HepG2 (cell line): ENCODE data around the gene KLHL12. TPM values are rescaled to one million over a fixed set of nuclear protein-coding genes. Genes with fewer than 3 reads are reported as not detected.

Source experiments
- HMGA1 ChIP-seq: sonication (generic); formaldehyde crosslinking; conservative IDR thresholded peaks from 2 replicates; pipeline ENCODE4 v1.4.0; 2020; ENCODE audit warnings: missing genetic modification reagents
- MBD4 ChIP-seq: IDR thresholded peaks from 2 replicates; pipeline ENCODE4 v1.6.1; 2012; ENCODE audit warnings: low read length, inconsistent platforms, borderline replicate concordance
- NCOA5 ChIP-seq: sonication (generic); formaldehyde crosslinking; IDR thresholded peaks from 2 replicates; pipeline ENCODE4 v1.4.0; 2020; ENCODE audit warnings: missing genetic modification reagents
- NFIC ChIP-seq: IDR thresholded peaks from 2 replicates; pipeline ENCODE4 v1.6.1; 2012; ENCODE audit warnings: mild to moderate bottlenecking, low read length, inconsistent platforms
- RORA ChIP-seq: sonication (generic); formaldehyde crosslinking; IDR thresholded peaks from 2 replicates; pipeline ENCODE4 v1.5.0; 2020; ENCODE audit warnings: mild to moderate bottlenecking, missing genetic modification reagents, moderate library complexity
- SNRNP70 ChIP-seq: fragments of 200-400 bp; formaldehyde crosslinking; IDR thresholded peaks from 2 replicates; pipeline ENCODE4 v1.6.1; 2017; ENCODE audit warnings: mild to moderate bottlenecking, low read depth, low read length, moderate library complexity
- TCF12 ChIP-seq, 2 experiments: fragments of 450-650 bp in 1 of 2; sonication (generic) in 1 of 2; formaldehyde crosslinking in 1 of 2; IDR thresholded peaks; 2 replicates each; pipeline versions ENCODE4 v1.6.1 to v1.8.0; 2017 to 2022; ENCODE audit warnings: antibody characterized with exemption in 1 of 2, mild to moderate bottlenecking in 1 of 2, missing genetic modification reagents in 1 of 2, moderate library complexity in 1 of 2
- ZNF205 ChIP-seq: IDR thresholded peaks from 2 replicates; pipeline ENCODE4 v1.6.1; 2018; ENCODE audit warnings: missing biosample characterization, missing genetic modification reagents
- ZNF263 ChIP-seq: sonication (generic); formaldehyde crosslinking; IDR thresholded peaks from 2 replicates; pipeline ENCODE4 v1.4.0; 2020; ENCODE audit warnings: missing genetic modification reagents
- ZNF446 ChIP-seq: sonication (generic); formaldehyde crosslinking; IDR thresholded peaks from 2 replicates; pipeline ENCODE4 v1.5.0; 2020; ENCODE audit warnings: mild to moderate bottlenecking, missing genetic modification reagents
- polyA plus RNA-seq, 8 experiments: library from polyadenylated mRNA; depleted of rRNA in 3 of 8; stranded (reverse) in 7 of 8; unstranded in 1 of 8; fragments of >200 nt; fragmentation: Illumina TruSeq in 4 of 8; extraction: Trizol in 4 of 8; gene quantifications; 2 replicates each; pipeline versions ENCODE4 v1.2.1 to v1.2.3, GENCODE V29; 2011 to 2016; ENCODE audit warnings: low read depth in 4 of 8, missing spikeins in 1 of 8, mixed read lengths in 1 of 8; ENCODE audit not compliant: insufficient read depth in 1 of 8
- total RNA-seq, 5 experiments: library from RNA; depleted of rRNA; stranded (reverse); fragments of >200 nt; fragmentation: Illumina TruSeq; extraction: Trizol; gene quantifications; 2 replicates each; pipeline ENCODE4 v1.2.3, GENCODE V29; 2016; ENCODE audit warnings: low read depth in 1 of 5
- TF ChIP-seq, protein P1 (sequence below): sonication (generic); formaldehyde crosslinking; IDR thresholded peaks from 2 replicates; pipeline ENCODE4 v1.4.0; 2020; ENCODE audit warnings: missing genetic modification reagents
- TF ChIP-seq, protein P2 (sequence below): sonication (generic); formaldehyde crosslinking; IDR thresholded peaks from 2 replicates; pipeline ENCODE4 v1.4.0; 2020; ENCODE audit warnings: missing genetic modification reagents, mild to moderate bottlenecking, borderline replicate concordance
- TF ChIP-seq, protein P3 (sequence below): sonication (generic); formaldehyde crosslinking; IDR thresholded peaks from 2 replicates; pipeline ENCODE4 v1.5.1; 2020; ENCODE audit warnings: missing genetic modification reagents, mild to moderate bottlenecking, borderline replicate concordance

The KLHL12 gene
- total and polyA plus RNA-seq, 2 of the 13 experiments (the other 11 are each of a cell fraction or from before 2014, with no cell fraction given) = 19.2 to 25.2 TPM

DNA sequence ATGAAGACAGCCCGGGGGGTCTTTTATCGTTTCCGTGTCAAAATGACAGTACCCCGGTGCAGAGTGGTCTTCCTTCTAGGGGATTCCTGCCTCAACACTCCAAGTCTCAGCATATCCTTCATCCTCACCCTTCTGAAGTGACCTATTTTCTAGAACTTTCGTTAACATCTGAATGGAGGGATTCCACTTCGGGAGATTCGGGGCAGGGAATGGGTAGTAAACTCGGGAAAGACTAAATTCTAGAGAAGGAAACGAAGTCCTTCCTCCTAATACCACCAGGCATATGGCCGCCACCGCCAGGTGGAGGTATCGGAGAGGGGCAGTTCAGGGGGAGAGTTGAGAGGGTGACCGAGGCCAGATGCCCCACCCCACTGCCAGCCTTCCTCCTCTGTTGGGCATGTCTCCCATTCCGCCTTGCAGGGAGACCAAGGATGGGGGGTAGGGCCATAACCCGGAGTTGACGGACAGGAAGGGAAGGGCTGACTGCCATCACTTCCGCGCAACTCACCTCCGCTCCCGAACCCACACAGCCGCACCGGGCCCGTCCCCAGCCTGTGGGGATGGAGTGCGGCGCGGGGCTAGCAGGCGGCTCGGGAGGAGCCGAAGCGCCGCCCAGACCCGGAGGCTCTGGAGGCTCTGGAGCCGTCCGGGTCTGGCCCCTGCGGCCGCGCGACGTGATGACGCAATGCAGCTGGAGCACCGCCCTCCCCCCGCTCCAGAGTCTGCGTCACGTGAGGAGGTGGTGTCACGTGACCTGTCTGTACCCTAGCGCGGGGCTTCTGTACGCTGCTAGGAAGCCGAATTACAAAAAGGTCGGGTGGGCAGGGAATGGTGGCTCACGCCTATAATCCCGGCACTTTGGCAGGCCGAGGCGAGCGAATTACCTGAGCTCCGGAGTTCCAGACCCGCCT lies at the start of gene KLHL12 (continued):
- TF ChIP-seq, protein P1, sequence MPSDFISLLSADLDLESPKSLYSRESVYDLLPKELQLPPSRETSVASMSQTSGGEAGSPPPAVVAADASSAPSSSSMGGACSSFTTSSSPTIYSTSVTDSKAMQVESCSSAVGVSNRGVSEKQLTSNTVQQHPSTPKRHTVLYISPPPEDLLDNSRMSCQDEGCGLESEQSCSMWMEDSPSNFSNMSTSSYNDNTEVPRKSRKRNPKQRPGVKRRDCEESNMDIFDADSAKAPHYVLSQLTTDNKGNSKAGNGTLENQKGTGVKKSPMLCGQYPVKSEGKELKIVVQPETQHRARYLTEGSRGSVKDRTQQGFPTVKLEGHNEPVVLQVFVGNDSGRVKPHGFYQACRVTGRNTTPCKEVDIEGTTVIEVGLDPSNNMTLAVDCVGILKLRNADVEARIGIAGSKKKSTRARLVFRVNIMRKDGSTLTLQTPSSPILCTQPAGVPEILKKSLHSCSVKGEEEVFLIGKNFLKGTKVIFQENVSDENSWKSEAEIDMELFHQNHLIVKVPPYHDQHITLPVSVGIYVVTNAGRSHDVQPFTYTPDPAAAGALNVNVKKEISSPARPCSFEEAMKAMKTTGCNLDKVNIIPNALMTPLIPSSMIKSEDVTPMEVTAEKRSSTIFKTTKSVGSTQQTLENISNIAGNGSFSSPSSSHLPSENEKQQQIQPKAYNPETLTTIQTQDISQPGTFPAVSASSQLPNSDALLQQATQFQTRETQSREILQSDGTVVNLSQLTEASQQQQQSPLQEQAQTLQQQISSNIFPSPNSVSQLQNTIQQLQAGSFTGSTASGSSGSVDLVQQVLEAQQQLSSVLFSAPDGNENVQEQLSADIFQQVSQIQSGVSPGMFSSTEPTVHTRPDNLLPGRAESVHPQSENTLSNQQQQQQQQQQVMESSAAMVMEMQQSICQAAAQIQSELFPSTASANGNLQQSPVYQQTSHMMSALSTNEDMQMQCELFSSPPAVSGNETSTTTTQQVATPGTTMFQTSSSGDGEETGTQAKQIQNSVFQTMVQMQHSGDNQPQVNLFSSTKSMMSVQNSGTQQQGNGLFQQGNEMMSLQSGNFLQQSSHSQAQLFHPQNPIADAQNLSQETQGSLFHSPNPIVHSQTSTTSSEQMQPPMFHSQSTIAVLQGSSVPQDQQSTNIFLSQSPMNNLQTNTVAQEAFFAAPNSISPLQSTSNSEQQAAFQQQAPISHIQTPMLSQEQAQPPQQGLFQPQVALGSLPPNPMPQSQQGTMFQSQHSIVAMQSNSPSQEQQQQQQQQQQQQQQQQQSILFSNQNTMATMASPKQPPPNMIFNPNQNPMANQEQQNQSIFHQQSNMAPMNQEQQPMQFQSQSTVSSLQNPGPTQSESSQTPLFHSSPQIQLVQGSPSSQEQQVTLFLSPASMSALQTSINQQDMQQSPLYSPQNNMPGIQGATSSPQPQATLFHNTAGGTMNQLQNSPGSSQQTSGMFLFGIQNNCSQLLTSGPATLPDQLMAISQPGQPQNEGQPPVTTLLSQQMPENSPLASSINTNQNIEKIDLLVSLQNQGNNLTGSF (CRISPR knock-in tag) = peak; percentile 74; the same call in 1 of the 2 replicates
- peak; percentile 33; the same call in 1 of the 2 replicates for TF ChIP-seq NFIC
- TF ChIP-seq, protein P2, sequence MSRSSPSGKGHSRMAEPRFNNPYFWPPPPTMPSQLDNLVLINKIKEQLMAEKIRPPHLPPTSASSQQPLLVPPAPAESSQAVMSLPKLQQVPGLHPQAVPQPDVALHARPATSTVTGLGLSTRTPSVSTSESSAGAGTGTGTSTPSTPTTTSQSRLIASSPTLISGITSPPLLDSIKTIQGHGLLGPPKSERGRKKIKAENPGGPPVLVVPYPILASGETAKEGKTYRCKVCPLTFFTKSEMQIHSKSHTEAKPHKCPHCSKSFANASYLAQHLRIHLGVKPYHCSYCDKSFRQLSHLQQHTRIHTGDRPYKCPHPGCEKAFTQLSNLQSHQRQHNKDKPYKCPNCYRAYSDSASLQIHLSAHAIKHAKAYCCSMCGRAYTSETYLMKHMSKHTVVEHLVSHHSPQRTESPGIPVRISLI (CRISPR knock-in tag) = peak; percentile 87; the same call in 1 of the 2 replicates
- no peak for TF ChIP-seq HMGA1 (CRISPR knock-in tag)
- no peak for TF ChIP-seq MBD4
- TF ChIP-seq TCF12 (IDR thresholded peaks at IDR 0.05) = no peak
- peak; percentile 71; the same call in 1 of the 2 replicates for TF ChIP-seq TCF12 (CRISPR knock-in tag; IDR thresholded peaks at IDR 0.05)
- peak; percentile 83; the same call in 1 of the 2 replicates for TF ChIP-seq ZNF263
- TF ChIP-seq, protein P3, sequence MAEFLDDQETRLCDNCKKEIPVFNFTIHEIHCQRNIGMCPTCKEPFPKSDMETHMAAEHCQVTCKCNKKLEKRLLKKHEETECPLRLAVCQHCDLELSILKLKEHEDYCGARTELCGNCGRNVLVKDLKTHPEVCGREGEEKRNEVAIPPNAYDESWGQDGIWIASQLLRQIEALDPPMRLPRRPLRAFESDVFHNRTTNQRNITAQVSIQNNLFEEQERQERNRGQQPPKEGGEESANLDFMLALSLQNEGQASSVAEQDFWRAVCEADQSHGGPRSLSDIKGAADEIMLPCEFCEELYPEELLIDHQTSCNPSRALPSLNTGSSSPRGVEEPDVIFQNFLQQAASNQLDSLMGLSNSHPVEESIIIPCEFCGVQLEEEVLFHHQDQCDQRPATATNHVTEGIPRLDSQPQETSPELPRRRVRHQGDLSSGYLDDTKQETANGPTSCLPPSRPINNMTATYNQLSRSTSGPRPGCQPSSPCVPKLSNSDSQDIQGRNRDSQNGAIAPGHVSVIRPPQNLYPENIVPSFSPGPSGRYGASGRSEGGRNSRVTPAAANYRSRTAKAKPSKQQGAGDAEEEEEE = no peak
- no peak for TF ChIP-seq SNRNP70
- no peak for TF ChIP-seq RORA (CRISPR knock-in tag)
- TF ChIP-seq NCOA5 = no peak
- no peak for TF ChIP-seq ZNF446 (CRISPR knock-in tag)
- peak; percentile 87 for TF ChIP-seq ZNF205 (CRISPR knock-in tag)
